Fibroblast of lung (primary cell): ENCODE results near the gene KRTAP1-5. TPM values are rescaled to one million over a fixed set of nuclear protein-coding genes. Genes with fewer than 3 reads are reported as not detected.

Source experiments
- DNase-seq, 2 donors: peaks; one replicate each; pipeline versions ENCODE4 v3.0.0 to v3.0.0-alpha.2; 2010; ENCODE audit warnings: low read depth in 2 of 2
- H2AFZ ChIP-seq: 2 replicates; pipeline ENCODE4 v1.5.1; 2012; ENCODE audit warnings: low read length, control low read depth, inconsistent platforms
- H3K27ac ChIP-seq: 2 replicates; pipeline ENCODE4 v1.5.1; 2011; ENCODE audit warnings: low read length, control low read depth; ENCODE audit not compliant: insufficient read depth
- H3K27me3 ChIP-seq: 2 replicates; pipeline ENCODE4 v1.5.1; 2011; ENCODE audit warnings: mild to moderate bottlenecking, low read length; ENCODE audit not compliant: control insufficient read depth, insufficient read depth
- H3K36me3 ChIP-seq: 2 replicates; pipeline ENCODE4 v1.5.1; 2011; ENCODE audit warnings: low read length; ENCODE audit not compliant: control insufficient read depth, insufficient read depth
- H3K4me1 ChIP-seq: 2 replicates; pipeline ENCODE4 v1.5.1; 2011; ENCODE audit warnings: low read length; ENCODE audit not compliant: control insufficient read depth, insufficient read depth; ENCODE audit errors: extremely low read depth
- H3K4me2 ChIP-seq: 2 replicates; pipeline ENCODE4 v1.5.1; 2011; ENCODE audit warnings: low read length, control low read depth; ENCODE audit not compliant: insufficient read depth; ENCODE audit errors: extremely low read depth
- H3K4me3 ChIP-seq, 4 experiments: fragments of 200-600 bp in 1 of 4; sonication (generic) in 1 of 4; replicated peaks in 1 of 4; 2 replicates each; pipeline ENCODE4 v1.5.1; 2011 to 2016; ENCODE audit warnings: low read length in 4 of 4, low read depth in 3 of 4, mild to moderate bottlenecking in 3 of 4, control low read depth in 2 of 4, inconsistent platforms in 1 of 4, mixed read lengths in 1 of 4; ENCODE audit not compliant: insufficient read depth in 1 of 4; ENCODE audit errors: control extremely low read depth in 1 of 4
- H3K79me2 ChIP-seq: 2 replicates; pipeline ENCODE4 v1.5.1; 2012; ENCODE audit warnings: mild to moderate bottlenecking, low read length, inconsistent platforms; ENCODE audit not compliant: control insufficient read depth, insufficient read depth
- H3K9ac ChIP-seq: 2 replicates; pipeline ENCODE4 v1.5.1; 2011; ENCODE audit warnings: mild to moderate bottlenecking, low read length, control low read depth; ENCODE audit not compliant: insufficient read depth
- H3K9me3 ChIP-seq: 2 replicates; pipeline ENCODE4 v1.5.1; 2012; ENCODE audit warnings: low read depth, low read length; ENCODE audit not compliant: control insufficient read depth, insufficient read depth
- H4K20me1 ChIP-seq: 2 replicates; pipeline ENCODE4 v1.5.1; 2011; ENCODE audit warnings: low read length; ENCODE audit not compliant: control insufficient read depth, insufficient read depth; ENCODE audit errors: extremely low read depth
- EZH2 ChIP-seq: IDR thresholded peaks from 2 replicates; pipeline ENCODE4 v1.5.1; 2012; ENCODE audit warnings: low read length, control low read depth, mild to moderate bottlenecking; ENCODE audit errors: missing control alignments
- polyA plus RNA-seq, 2 donors: library from polyadenylated mRNA; depleted of rRNA in 1 of 2; stranded (reverse) in 1 of 2; unstranded in 1 of 2; fragments of >200 nt; gene quantifications; 2 replicates each; pipeline ENCODE4 v1.2.1, GENCODE V29; 2011 to 2012; ENCODE audit warnings: missing spikeins in 1 of 2
- total RNA-seq: library from RNA; depleted of rRNA; stranded (reverse); fragments of >200 nt; gene quantifications from 2 replicates; pipeline ENCODE4 v1.2.1, GENCODE V29; 2014
- TF ChIP-seq, protein P1 (sequence below), 2 donors: IDR thresholded peaks in 1 of 2; conservative IDR thresholded peaks in 1 of 2; 1 replicate in 1 of 2; 2 replicates in 1 of 2; pipeline ENCODE4 v1.5.1; 2011 to 2012; ENCODE audit warnings: low read length in 2 of 2, control low read depth in 1 of 2, inconsistent platforms in 1 of 2, low read depth in 1 of 2, mild to moderate bottlenecking in 1 of 2

KRTAP1-5 gene
- total and polyA plus RNA-seq, 2 donors (not counting 1 experiment from before 2014, with no cell fraction given): 0.17 to 6.2 TPM

DNA sequence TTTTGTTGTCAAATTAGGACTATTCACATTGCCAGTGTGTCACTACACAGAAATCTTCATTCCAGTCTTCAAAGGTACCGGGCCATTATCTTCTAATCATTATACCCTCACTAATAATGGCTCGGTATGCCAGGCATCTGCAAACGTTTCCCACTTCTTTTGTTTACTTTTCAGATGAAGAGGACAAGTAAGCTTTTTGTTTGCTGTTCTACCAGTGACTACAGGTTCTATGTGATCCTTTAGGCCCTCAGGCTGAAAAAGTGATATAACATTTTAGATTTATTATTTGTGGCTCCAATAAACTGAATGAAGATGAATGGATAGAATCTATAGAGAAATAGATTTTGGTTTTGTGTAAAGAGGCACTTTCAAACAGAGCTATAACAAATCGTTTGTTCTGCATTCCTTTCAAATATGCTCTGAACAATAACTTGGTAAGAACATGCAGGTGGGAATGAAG, 17.7 kb downstream of the KRTAP1-5 start:
- no peaks in the 10 kb centered on the region for H3K9me3 ChIP-seq
- no peak for TF ChIP-seq EZH2
- TF ChIP-seq, protein P1, sequence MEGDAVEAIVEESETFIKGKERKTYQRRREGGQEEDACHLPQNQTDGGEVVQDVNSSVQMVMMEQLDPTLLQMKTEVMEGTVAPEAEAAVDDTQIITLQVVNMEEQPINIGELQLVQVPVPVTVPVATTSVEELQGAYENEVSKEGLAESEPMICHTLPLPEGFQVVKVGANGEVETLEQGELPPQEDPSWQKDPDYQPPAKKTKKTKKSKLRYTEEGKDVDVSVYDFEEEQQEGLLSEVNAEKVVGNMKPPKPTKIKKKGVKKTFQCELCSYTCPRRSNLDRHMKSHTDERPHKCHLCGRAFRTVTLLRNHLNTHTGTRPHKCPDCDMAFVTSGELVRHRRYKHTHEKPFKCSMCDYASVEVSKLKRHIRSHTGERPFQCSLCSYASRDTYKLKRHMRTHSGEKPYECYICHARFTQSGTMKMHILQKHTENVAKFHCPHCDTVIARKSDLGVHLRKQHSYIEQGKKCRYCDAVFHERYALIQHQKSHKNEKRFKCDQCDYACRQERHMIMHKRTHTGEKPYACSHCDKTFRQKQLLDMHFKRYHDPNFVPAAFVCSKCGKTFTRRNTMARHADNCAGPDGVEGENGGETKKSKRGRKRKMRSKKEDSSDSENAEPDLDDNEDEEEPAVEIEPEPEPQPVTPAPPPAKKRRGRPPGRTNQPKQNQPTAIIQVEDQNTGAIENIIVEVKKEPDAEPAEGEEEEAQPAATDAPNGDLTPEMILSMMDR (conservative IDR thresholded peaks at IDR 0.05 in 1 of 2, IDR thresholded peaks at IDR 0.05 in 1 of 2; ENCODE audit: low read depth in 1 of 2, low read length in 2 of 2): no peak
- DNase-seq: no peak
- H3K27ac ChIP-seq: no peak overlapping the region
- H3K27me3 ChIP-seq: no peaks in the 10 kb centered on the region
- H3K9ac ChIP-seq: no peak overlapping the region
- H2AFZ ChIP-seq: no peak overlapping the region
- no peaks in the 10 kb centered on the region for H3K79me2 ChIP-seq
- no peak overlapping the region for H3K4me3 ChIP-seq
- H3K4me1 ChIP-seq: peaks cover 2% of the 10 kb centered on the region
- no peak overlapping the region for H3K4me2 ChIP-seq
- H4K20me1 ChIP-seq: no peaks in the 10 kb centered on the region
- no peaks in the 10 kb centered on the region for H3K36me3 ChIP-seq

DNA sequence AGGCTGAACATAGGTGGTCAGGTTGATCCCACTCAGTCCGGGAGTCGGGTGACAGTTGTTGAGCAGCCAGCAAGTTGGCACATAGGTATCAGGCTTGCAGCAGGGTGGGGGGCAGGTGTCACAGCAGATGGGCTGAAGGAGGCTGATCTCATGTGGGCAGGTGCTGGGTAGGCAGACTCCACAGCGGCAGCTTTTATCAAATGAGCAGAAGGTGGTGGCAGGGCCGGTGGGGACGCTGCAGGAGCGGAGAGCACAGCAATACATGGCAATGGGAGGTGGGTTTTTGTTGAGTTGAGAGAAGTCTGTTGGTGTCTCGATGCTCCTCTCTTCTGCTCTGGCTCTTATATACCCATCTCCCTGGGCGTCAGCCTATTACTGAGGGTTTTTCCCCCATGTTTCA, 18.2 kb downstream of the KRTAP1-5 start, which contains the start of gene KRTAP3-1:
Gene KRTAP3-1 (minus strand): TSS at position 318 of the 400 bp plus-strand sequence. CDS start 54 bp downstream, at position 264.
- Histone ChIP-seq H2AFZ (no peak within 1 kb of the TSS), H3K27ac (no peak within 1 kb of the TSS), H3K4me1 (peaks cover 2% of the 10 kb centered on the region), H3K36me3 (no peaks in the 10 kb centered on the region), H3K9ac (no peak within 1 kb of the TSS), H3K79me2 (no peaks in the 10 kb centered on the region), H3K4me2 (no peak within 1 kb of the TSS), H3K9me3 (no peaks in the 10 kb centered on the region), H3K4me3 (no peak within 1 kb of the TSS), H3K27me3 (no peaks in the 10 kb centered on the region), H4K20me1 (no peaks in the 10 kb centered on the region)
- TF ChIP-seq, protein P1 (conservative IDR thresholded peaks at IDR 0.05 in 1 of 2, IDR thresholded peaks at IDR 0.05 in 1 of 2; ENCODE audit: low read depth in 1 of 2, low read length in 2 of 2): no peak
- TF ChIP-seq EZH2: no peak
- no peak for DNase-seq

DNA sequence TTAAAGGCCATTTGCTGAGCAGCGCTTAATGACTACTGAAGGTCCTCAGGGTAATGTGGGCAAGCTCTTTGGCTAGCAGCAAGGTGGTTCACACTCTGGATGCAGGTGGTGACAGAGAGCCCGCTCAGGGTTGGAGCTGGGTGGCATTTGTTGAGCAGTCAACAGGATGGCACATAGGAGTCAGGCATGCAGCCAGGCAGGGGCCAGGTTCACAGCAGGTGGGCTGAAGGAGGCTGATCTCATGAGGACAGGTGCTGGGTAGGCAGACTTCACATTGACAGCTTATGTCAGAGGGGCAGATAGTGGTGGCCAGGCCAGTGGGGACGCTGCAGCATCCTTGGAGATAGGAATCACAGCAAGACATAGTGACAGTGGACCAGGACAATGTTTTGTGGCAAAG, 22.6 kb downstream of the KRTAP1-5 start:
- H4K20me1 ChIP-seq: no peaks in the 10 kb centered on the region
- no peak for TF ChIP-seq EZH2
- TF ChIP-seq, protein P1 (conservative IDR thresholded peaks at IDR 0.05 in 1 of 2, IDR thresholded peaks at IDR 0.05 in 1 of 2; ENCODE audit: low read depth in 1 of 2, low read length in 2 of 2): no peak
- no peak overlapping the region for H3K27ac ChIP-seq
- no peaks in the 10 kb centered on the region for H3K79me2 ChIP-seq
- no peaks in the 10 kb centered on the region for H3K4me1 ChIP-seq
- H3K27me3 ChIP-seq: no peaks in the 10 kb centered on the region
- no peak overlapping the region for H2AFZ ChIP-seq
- no peak for DNase-seq
- no peaks in the 10 kb centered on the region for H3K9me3 ChIP-seq
- H3K36me3 ChIP-seq: no peaks in the 10 kb centered on the region
- H3K4me2 ChIP-seq: no peak overlapping the region
- H3K9ac ChIP-seq: no peak overlapping the region
- no peak overlapping the region for H3K4me3 ChIP-seq
